ENCODE measurements around the gene FIGNL1.

GRCh38 chr7:50492770-50493519, 42.8 kb upstream of the FIGNL1 start:
- TF ChIP-seq CTCF (IDR thresholded peaks at IDR 0.05) (no peak), EZH2 (IDR thresholded peaks at IDR 0.05; ENCODE audit: borderline replicate concordance, insufficient read depth, low read depth, low read length, poor library complexity, severe bottlenecking) (no peak)

Data from B cell (primary cell).